Activated CD4-positive, CD25-positive, alpha-beta regulatory T cell (primary cell): ENCODE measurements around the gene AFF4.
A peak's percentile ranks its signal among the peaks of the same experiment; 100 is the strongest.
"Not testable (repeated sequence)": the region's sequence is repeated elsewhere in the genome, so short reads cannot be mapped to it uniquely, and the experiment has no call there.

Experiments
- DNase-seq, 4 experiments: peaks; one replicate each; lab custom pipeline; 2025; lab: John Stamatoyannopoulos, UW

Gene AFF4

GRCh38 chr5:132963171-132964104 lies at the start of gene AFF4:
TSS of gene AFF4 (minus strand) at chr5:132963634. CDS start at chr5:132937189, 26,445 bp downstream.
- peak; percentile 67 to 87 (median 76) for DNase-seq

- DNase-seq, result not testable (repeated sequence)
Observed at GRCh38 chr5:133008455-133008854, 45.0 kb upstream of the AFF4 start.

GRCh38 chr5:133006653-133007052 lies 43.2 kb upstream of the AFF4 start:
- no peak for DNase-seq

GRCh38 chr5:132999246-132999645 lies 35.8 kb upstream of the AFF4 start:
- DNase-seq, result no peak

GRCh38 chr5:132998556-132998955 lies 35.1 kb upstream of the AFF4 start:
- no peak for DNase-seq

- no peak for DNase-seq
Observed at GRCh38 chr5:132996307-132996706, 32.9 kb upstream of the AFF4 start.

GRCh38 chr5:132987531-132988408 lies 24.3 kb upstream of the AFF4 start:
- DNase-seq, result no peak

- DNase-seq, result not testable (repeated sequence)
Observed at GRCh38 chr5:132982971-132983370, 19.5 kb upstream of the AFF4 start.

GRCh38 chr5:132981288-132981687 lies 17.9 kb upstream of the AFF4 start:
- DNase-seq, result no peak

GRCh38 chr5:132979976-132980375 lies 16.5 kb upstream of the AFF4 start:
- DNase-seq, result no peak

- DNase-seq, result no peak
Observed at GRCh38 chr5:132979367-132979940, 16.0 kb upstream of the AFF4 start.

- no peak for DNase-seq
Observed at GRCh38 chr5:132976852-132977251, 13.4 kb upstream of the AFF4 start.

GRCh38 chr5:132972436-132972828 lies 9.0 kb upstream of the AFF4 start:
- not testable (repeated sequence) for DNase-seq

- no peak for DNase-seq
Observed at GRCh38 chr5:132971483-132972435, 8.3 kb upstream of the AFF4 start.

- DNase-seq, result no peak
Observed at GRCh38 chr5:132965120-132965519, 1.7 kb upstream of the AFF4 start.

GRCh38 chr5:132962429-132963021 lies 909 bp downstream of the AFF4 start:
- no peak for DNase-seq

GRCh38 chr5:132961887-132962286 lies 1.5 kb downstream of the AFF4 start:
- DNase-seq, result no peak

- DNase-seq, result not testable (repeated sequence)
Observed at GRCh38 chr5:132961123-132961815, 2.2 kb downstream of the AFF4 start.

GRCh38 chr5:132956166-132956799 lies 7.2 kb downstream of the AFF4 start:
- DNase-seq, result not testable (repeated sequence)

GRCh38 chr5:132953710-132954109 lies 9.7 kb downstream of the AFF4 start:
- DNase-seq, result no peak
